Measurements from ENCODE around the gene MOB2. TPM values are rescaled to one million over a fixed set of nuclear protein-coding genes. Genes with fewer than 3 reads are reported as not detected.

MOB2 gene
- total and polyA plus RNA-seq, 4 donors: 32.4 to 104 (median 58.5) TPM

- H3K4me3 ChIP-seq (ENCODE audit: low read length in 2 of 2): no peak overlapping the region
- ATAC-seq (ENCODE audit: low FRiP score) (no peak), DNase-seq (no peak)
- intact Hi-C loops (cut with DNase I): no loop called here
- H3K27me3 ChIP-seq (ENCODE audit: control insufficient read depth in 1 of 2, insufficient read depth in 2 of 2, low read length in 1 of 2): no peaks in the 10 kb centered on the region
- no peaks in the 10 kb centered on the region for H3K9me3 ChIP-seq (ENCODE audit: control insufficient read depth, low read length)
- 87 to 89% methylated on average over 46 of the region's 46 CpGs for WGBS, 2 donors
- H3K36me3 ChIP-seq (ENCODE audit: control insufficient read depth in 1 of 2, insufficient read depth in 2 of 2, low read length in 1 of 2): no peaks in the 10 kb centered on the region
- H3K4me1 ChIP-seq (ENCODE audit: control insufficient read depth in 1 of 2, insufficient read depth in 2 of 2, low read length in 2 of 2): no peaks in the 10 kb centered on the region
- H3K27ac ChIP-seq (ENCODE audit: low read depth in 1 of 2, low read length in 2 of 2): no peak overlapping the region
Observed at GRCh38 chr11:1461826-1462697, 24.5 kb downstream of the MOB2 start.

GRCh38 chr11:1460986-1461825, 25.4 kb downstream of the MOB2 start:
- no peaks in the 10 kb centered on the region for H3K4me1 ChIP-seq (ENCODE audit: control insufficient read depth in 1 of 2, insufficient read depth in 2 of 2, low read length in 2 of 2)
- no peaks in the 10 kb centered on the region for H3K9me3 ChIP-seq (ENCODE audit: control insufficient read depth, low read length)
- peak overlapping the region in 1 of 2 donors; percentile 49 for H3K27ac ChIP-seq (ENCODE audit: low read depth in 1 of 2, low read length in 2 of 2)
- H3K36me3 ChIP-seq (ENCODE audit: control insufficient read depth in 1 of 2, insufficient read depth in 2 of 2, low read length in 1 of 2): no peaks in the 10 kb centered on the region
- intact Hi-C loops (cut with DNase I): no loop called here
- ATAC-seq (ENCODE audit: low FRiP score) (no peak), DNase-seq (no peak)
- H3K4me3 ChIP-seq (ENCODE audit: low read length in 2 of 2): no peak overlapping the region
- H3K27me3 ChIP-seq (ENCODE audit: control insufficient read depth in 1 of 2, insufficient read depth in 2 of 2, low read length in 1 of 2): no peaks in the 10 kb centered on the region
- WGBS, 2 donors: 64 to 67% methylated on average over 46 to 50 of the region's 50 CpGs

GRCh38 chr11:1460396-1460985, 26.1 kb downstream of the MOB2 start:
- H3K27ac ChIP-seq (ENCODE audit: low read depth in 1 of 2, low read length in 2 of 2): peak overlapping the region in 1 of 2 donors; percentile 49
- H3K4me3 ChIP-seq (ENCODE audit: low read length in 2 of 2): no peak overlapping the region
- WGBS, 2 donors: 27% methylated on average over 39 to 44 of the region's 44 CpGs
- DNase-seq: peak; percentile 69 to 89
- intact Hi-C loops (cut with DNase I): no loop called here
- H3K4me1 ChIP-seq (ENCODE audit: control insufficient read depth in 1 of 2, insufficient read depth in 2 of 2, low read length in 2 of 2): no peaks in the 10 kb centered on the region
- no peaks in the 10 kb centered on the region for H3K9me3 ChIP-seq (ENCODE audit: control insufficient read depth, low read length)
- peak; percentile 75 for ATAC-seq (ENCODE audit: low FRiP score)
- H3K36me3 ChIP-seq (ENCODE audit: control insufficient read depth in 1 of 2, insufficient read depth in 2 of 2, low read length in 1 of 2): no peaks in the 10 kb centered on the region
- no peaks in the 10 kb centered on the region for H3K27me3 ChIP-seq (ENCODE audit: control insufficient read depth in 1 of 2, insufficient read depth in 2 of 2, low read length in 1 of 2)

GRCh38 chr11:1459764-1460395, 26.7 kb downstream of the MOB2 start:
- Histone ChIP-seq H3K4me3 (ENCODE audit: low read length in 2 of 2) (no peak overlapping the region), H3K27me3 (ENCODE audit: control insufficient read depth in 1 of 2, insufficient read depth in 2 of 2, low read length in 1 of 2) (no peaks in the 10 kb centered on the region), H3K4me1 (ENCODE audit: control insufficient read depth in 1 of 2, insufficient read depth in 2 of 2, low read length in 2 of 2) (no peaks in the 10 kb centered on the region), H3K9me3 (ENCODE audit: control insufficient read depth, low read length) (no peaks in the 10 kb centered on the region), H3K27ac (ENCODE audit: low read depth in 1 of 2, low read length in 2 of 2) (peak overlapping the region in 1 of 2 donors; percentile 9), H3K36me3 (ENCODE audit: control insufficient read depth in 1 of 2, insufficient read depth in 2 of 2, low read length in 1 of 2) (no peaks in the 10 kb centered on the region)
- peak; percentile 0 for ATAC-seq (ENCODE audit: low FRiP score)
- intact Hi-C loops (cut with DNase I): loop anchor here (5.0 kb wide), 1 partner anchor 57 kb away; no protein-coding TSS in a partner anchor
- DNase-seq: no peak
- WGBS, 2 donors: 56 to 58% methylated on average over 23 to 29 of the region's 29 CpGs

GRCh38 chr11:1459219-1459575, 27.4 kb downstream of the MOB2 start:
- Histone ChIP-seq H3K27ac (ENCODE audit: low read depth in 1 of 2, low read length in 2 of 2) (peak overlapping the region in 1 of 2 donors; percentile 9), H3K9me3 (ENCODE audit: control insufficient read depth, low read length) (no peaks in the 10 kb centered on the region), H3K27me3 (ENCODE audit: control insufficient read depth in 1 of 2, insufficient read depth in 2 of 2, low read length in 1 of 2) (no peaks in the 10 kb centered on the region), H3K36me3 (ENCODE audit: control insufficient read depth in 1 of 2, insufficient read depth in 2 of 2, low read length in 1 of 2) (no peaks in the 10 kb centered on the region), H3K4me1 (ENCODE audit: control insufficient read depth in 1 of 2, insufficient read depth in 2 of 2, low read length in 2 of 2) (no peaks in the 10 kb centered on the region), H3K4me3 (ENCODE audit: low read length in 2 of 2) (no peak overlapping the region)
- no peak for DNase-seq
- peak; percentile 0 for ATAC-seq (ENCODE audit: low FRiP score)
- intact Hi-C loops (cut with DNase I): loop anchor here (5.0 kb wide), 1 partner anchor 58 kb away; no protein-coding TSS in a partner anchor
- WGBS, 2 donors: 77 to 83% methylated on average over 14 of the region's 14 CpGs

GRCh38 chr11:1458340-1459218, 28.0 kb downstream of the MOB2 start:
- WGBS, 2 donors: 39 to 45% methylated on average over 15 to 18 of the region's 18 CpGs
- no peaks in the 10 kb centered on the region for H3K9me3 ChIP-seq (ENCODE audit: control insufficient read depth, low read length)
- no peak overlapping the region for H3K27ac ChIP-seq (ENCODE audit: low read depth in 1 of 2, low read length in 2 of 2)
- peak; percentile 72 to 90 for DNase-seq
- H3K27me3 ChIP-seq (ENCODE audit: control insufficient read depth in 1 of 2, insufficient read depth in 2 of 2, low read length in 1 of 2): no peaks in the 10 kb centered on the region
- H3K4me3 ChIP-seq (ENCODE audit: low read length in 2 of 2): no peak overlapping the region
- no peaks in the 10 kb centered on the region for H3K4me1 ChIP-seq (ENCODE audit: control insufficient read depth in 1 of 2, insufficient read depth in 2 of 2, low read length in 2 of 2)
- ATAC-seq (ENCODE audit: low FRiP score): peak; percentile 68
- no peaks in the 10 kb centered on the region for H3K36me3 ChIP-seq (ENCODE audit: control insufficient read depth in 1 of 2, insufficient read depth in 2 of 2, low read length in 1 of 2)
- intact Hi-C loops (cut with DNase I): loop anchor here (5.0 kb wide), 1 partner anchor 59 kb away; no protein-coding TSS in a partner anchor

GRCh38 chr11:1457856-1458255, 28.7 kb downstream of the MOB2 start:
- H3K36me3 ChIP-seq (ENCODE audit: control insufficient read depth in 1 of 2, insufficient read depth in 2 of 2, low read length in 1 of 2): no peaks in the 10 kb centered on the region
- H3K4me1 ChIP-seq (ENCODE audit: control insufficient read depth in 1 of 2, insufficient read depth in 2 of 2, low read length in 2 of 2): no peaks in the 10 kb centered on the region
- intact Hi-C loops (cut with DNase I): loop anchor here (5.0 kb wide), 1 partner anchor 59 kb away; no protein-coding TSS in a partner anchor
- no peaks in the 10 kb centered on the region for H3K27me3 ChIP-seq (ENCODE audit: control insufficient read depth in 1 of 2, insufficient read depth in 2 of 2, low read length in 1 of 2)
- no peak overlapping the region for H3K4me3 ChIP-seq (ENCODE audit: low read length in 2 of 2)
- ATAC-seq (ENCODE audit: low FRiP score) (no peak), DNase-seq (no peak)
- H3K27ac ChIP-seq (ENCODE audit: low read depth in 1 of 2, low read length in 2 of 2): no peak overlapping the region
- 88% methylated on average over 16 to 18 of the region's 18 CpGs for WGBS, 2 donors
- no peaks in the 10 kb centered on the region for H3K9me3 ChIP-seq (ENCODE audit: control insufficient read depth, low read length)
